Globus pallidus (tissue), 1 donor: ENCODE measurements around the gene SNRPD3.
A peak's percentile ranks its signal among the peaks of the same experiment; 100 is the strongest.
"Not testable (repeated sequence)": the region's sequence is repeated elsewhere in the genome, so short reads cannot be mapped to it uniquely, and the experiment has no call there.

Source experiments
- DNase-seq: peaks from one replicate; pipeline ENCODE4 v3.0.0-alpha.2; 2015; ENCODE audit warnings: low spot score

Gene SNRPD3

DNA sequence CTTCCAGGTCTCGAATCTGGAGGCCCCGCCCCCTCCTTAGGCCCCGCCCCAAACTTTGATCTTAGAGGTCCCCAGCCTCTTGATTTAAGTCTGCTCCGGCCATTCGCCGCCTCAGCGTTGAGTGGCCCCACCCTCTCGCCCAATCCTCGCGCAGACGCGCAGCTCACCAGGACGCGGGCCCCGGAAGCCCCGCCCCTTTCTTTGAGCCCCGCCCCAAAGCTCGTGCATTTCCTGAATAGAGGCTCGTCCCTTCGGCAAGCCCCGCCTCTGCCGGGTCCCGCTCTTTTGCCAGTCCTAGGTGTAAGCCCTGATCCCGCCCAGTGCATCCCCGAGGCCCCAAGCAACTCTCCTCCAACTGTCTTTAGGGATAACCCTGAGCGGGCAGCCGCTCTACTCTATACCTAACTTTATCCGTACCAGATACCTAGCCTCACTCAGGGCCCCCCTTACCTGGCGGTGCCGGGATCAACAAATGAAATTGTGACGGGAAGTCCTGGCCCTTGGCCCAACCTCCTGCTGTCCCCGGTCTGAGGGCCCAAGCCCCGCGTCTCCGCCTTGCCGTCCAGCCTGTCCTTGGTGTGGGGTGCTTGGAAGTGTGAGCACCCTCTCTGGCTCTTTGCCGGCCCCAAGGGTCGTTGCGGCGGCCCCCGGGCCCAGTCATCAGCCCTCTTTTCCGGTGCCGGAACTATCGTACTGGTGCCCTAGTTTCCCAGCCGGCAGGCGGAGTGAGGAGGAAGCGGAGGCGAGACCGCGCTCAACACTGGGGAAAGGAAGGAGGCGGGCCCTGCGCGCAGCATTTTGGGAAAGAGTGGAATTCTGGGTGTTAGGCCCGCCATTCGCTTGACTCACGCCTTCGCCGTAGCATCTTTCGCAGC lies at the start of gene SNRPD3:
Gene SNRPD3 (plus strand): TSS at position 835 of the 875 bp plus-strand sequence. CDS start 1,676 bp downstream, outside the sequence.
- peak; percentile 99 for DNase-seq

DNA sequence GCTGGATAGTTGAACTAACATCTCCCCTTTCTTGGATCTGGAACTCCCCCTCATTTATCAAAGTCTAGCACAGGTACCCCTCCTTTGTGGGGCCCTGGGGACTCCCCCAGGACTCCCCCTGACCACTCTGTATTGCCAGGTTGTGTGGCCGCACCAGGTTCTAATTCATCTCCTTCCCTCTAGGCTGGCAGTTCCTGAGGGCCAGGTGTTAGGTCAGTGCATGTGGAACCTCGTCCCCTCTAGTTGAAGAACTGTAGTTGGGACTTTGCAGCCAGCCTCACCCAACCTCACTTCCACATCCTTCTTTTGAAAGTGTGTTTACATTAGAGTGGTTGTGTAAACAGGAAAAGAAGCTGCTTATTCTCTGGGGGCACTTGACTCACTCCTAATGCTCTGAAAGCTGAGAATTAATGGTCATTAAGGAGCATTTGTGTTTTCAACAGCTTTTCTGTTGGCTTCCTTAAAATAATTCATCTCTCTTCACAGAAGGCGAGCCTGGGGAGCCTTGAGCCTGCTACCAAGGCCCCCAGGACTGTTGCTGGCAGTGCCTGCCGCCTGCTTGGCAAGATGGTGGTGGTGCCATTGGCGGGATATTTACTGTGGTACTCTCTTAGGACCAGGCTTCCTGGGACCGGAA lies 48.9 kb upstream of the SNRPD3 start:
- DNase-seq: no peak

GRCh38 chr22:24507716-24508115 lies 48.1 kb upstream of the SNRPD3 start:
- no peak for DNase-seq

GRCh38 chr22:24510637-24511625 lies 44.9 kb upstream of the SNRPD3 start:
- no peak for DNase-seq

GRCh38 chr22:24512043-24512442 lies 43.8 kb upstream of the SNRPD3 start:
- no peak for DNase-seq

- no peak for DNase-seq
Measured at GRCh38 chr22:24513378-24514240, 42.2 kb upstream of the SNRPD3 start.

DNA sequence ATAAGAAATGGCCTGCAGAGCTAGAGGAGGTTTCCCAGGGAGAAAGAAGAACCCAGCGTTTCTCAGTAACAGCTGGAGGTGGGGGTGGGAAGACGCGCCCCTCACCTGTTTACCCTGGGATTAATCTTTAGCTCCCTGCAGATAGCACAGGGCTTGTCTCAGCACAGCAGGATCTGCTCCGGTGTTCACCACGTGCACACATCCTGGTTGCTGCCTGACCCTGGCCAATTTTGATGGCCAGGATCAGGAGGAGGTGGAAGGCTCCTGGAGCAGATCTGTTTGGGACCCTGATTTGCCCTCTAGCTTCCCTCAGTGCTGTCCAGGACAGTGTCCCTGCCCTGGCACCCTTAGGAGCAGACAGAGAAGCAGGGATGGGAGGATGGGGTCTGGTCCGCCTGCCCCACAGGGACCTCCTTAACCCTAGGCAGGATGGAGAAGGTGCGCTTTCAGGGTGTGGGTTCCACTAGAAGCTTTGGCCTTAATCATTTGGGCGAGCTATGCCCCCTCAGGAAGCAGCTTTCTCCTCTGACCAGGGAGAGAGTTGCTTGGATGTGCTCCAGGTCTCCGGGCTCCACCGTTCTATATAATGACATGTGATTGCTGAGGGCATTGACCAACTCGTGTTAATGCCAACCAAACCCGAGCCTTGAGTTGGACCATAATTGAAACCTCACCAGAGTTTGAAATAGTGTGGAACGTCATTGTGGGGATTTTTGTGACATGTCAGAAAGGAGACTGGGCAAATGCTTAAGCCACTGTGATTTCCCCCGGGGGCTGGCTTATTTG lies 41.4 kb upstream of the SNRPD3 start:
- DNase-seq: no peak

DNA sequence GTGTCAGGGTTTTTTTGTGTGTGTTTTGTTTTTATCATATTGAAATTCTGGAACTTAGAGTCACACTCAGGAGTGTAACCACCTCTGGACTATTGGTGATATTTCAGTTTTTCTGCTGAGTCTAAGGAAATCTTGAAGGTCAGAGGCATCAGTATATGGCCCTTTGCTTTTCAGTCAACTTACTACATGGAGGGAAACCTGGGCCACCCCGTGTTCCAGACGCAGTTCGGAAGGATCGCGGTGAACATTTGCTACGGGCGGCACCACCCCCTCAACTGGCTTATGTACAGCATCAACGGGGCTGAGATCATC lies 40.8 kb upstream of the SNRPD3 start:
- no peak for DNase-seq

DNA sequence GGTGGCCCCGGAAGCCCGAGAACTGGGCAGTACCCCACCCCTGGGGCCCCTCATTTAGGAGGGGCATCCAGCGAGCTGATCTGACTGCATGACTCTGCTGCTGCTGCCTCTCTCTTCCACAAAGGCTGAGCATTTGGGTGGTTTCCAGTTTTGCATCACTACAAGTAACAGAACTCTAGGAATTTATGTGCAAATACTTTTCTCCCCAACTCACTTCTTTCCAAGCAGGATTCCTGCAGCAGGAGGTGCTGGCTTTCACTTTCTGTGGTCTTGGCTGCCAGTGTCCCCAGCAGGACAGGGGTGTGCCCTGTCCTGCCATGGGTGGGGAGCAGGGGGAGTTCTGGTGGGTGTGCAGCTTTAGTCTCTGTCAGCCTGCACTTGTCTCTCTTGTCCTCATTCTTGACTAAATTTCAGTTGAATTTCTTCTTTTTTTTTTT lies 39.5 kb upstream of the SNRPD3 start:
- DNase-seq: no peak

- no peak for DNase-seq
Measured at GRCh38 chr22:24517446-24517845, 38.4 kb upstream of the SNRPD3 start.

DNA sequence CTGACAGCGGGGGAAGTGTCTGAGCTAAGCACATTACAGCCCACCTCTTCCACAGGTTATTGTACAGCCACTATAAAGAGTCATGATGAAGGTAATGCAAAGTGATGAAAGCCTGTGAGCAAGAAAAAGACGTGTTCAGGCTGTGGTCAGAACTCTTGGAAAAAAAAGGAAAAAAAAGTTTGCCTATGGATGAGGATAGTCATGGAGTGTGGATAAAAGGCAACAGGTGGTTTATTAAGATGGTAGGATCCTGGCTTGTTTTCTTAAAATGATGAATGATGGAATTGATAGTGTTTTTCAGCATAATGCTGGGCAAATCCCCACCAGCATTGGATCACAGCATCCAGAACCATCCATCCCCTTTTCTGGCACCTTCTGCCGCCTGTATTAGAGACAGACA lies 37.6 kb upstream of the SNRPD3 start:
- DNase-seq: no peak

DNA sequence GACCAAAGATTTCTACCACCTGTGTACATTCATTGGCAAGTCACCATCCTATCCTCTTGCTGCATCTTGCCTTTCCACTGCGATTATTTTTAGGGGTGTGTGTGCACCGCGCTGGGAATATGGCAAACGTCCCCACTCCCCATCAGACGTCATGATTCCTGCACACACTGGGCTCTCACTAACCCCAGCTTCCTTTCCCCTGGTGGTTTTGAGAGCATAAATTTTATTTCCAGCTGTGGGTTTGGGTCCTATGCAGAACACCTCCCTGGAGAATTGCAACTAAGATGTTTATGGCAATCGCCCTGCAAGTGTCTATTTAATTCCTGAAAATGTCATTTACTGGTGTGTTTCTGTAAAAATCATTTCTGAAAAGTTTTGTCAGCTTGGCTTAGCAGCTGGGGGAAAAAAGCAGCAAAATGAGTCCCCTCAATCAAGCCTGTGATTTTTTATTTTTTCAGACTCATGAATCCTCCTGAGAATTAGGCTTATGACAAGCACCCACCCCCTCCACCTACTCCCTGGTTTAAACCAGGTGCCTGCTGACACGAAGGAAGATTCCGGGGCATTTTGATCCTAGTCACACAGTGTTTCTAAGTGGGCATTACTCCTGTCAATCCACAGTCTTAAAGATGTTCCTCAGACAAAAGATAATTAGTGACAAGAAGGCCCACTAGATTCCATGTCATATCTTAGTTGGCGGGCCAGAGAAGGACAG lies 36.9 kb upstream of the SNRPD3 start:
- DNase-seq: no peak

GRCh38 chr22:24519496-24519895 lies 36.3 kb upstream of the SNRPD3 start:
- no peak for DNase-seq

- DNase-seq: no peak
Measured at GRCh38 chr22:24521791-24522245, 34.0 kb upstream of the SNRPD3 start.

DNA sequence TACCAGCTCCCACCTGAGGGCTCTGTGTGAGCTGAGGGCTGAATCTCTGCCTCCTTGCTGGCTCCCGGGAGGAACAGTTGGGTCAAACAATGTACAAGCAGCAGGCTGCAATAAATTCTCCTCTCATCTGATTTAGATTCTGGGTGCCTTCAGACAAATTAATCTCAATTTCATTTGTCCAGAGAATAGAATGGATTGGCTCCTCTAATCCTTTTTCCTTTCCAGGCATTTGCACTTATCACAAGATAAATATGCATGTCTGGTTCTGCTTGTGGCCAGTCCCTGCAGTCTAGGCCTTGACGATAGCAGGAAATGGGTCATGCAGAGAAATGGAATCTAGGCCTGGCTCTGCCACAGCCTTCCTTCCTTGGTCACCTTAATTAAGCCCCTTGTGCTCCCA lies 31.9 kb upstream of the SNRPD3 start:
- no peak for DNase-seq

DNA sequence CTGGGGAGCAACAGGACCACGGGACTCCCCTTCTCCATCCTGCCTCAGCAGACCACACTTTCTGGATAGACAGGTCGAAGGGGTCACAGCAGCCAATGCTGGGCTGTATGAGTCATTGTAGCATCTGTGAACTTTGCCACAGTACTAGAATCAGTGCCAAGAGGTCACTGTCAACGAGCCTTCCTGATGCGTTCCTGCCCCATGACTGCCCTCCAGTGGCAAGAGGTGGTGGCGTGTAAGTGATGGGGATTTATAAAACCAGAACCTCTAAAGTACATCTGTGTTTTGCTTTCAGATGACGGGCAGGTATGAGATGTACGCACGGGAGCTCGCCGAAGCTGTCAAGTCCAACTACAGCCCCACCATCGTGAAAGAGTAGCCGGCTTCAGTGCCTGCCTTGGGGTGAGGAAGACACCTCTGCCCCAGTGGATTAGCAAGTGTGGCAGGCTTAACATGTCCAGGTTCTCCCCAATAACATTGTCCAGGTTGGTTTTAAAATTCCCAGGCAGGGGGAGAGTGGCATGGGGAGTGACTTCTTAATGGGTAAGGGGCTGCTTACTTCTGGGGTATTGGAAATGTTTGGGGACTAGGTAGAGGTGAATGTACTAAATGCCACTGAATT lies 30.3 kb upstream of the SNRPD3 start:
- peak; percentile 72 for DNase-seq

DNA sequence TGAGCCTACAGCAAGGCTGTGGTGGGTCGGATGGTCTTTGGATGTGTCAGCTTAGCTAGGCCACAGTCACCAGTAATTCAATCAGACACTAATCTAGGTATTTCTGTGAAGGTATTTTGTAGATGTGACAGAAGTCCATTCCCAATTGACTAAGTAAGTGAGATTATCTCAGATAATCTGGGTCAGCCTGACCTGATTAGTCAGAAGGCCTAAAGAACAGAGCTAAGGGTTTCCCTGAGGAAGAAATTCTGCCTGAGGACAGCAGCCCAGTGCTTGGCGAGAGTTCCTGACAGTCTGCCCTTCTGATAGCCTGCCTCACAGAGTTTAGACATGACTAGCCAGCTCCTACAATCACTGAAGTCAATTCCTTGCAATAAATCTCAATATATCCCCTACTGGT lies 29.6 kb upstream of the SNRPD3 start:
- DNase-seq: no peak

DNA sequence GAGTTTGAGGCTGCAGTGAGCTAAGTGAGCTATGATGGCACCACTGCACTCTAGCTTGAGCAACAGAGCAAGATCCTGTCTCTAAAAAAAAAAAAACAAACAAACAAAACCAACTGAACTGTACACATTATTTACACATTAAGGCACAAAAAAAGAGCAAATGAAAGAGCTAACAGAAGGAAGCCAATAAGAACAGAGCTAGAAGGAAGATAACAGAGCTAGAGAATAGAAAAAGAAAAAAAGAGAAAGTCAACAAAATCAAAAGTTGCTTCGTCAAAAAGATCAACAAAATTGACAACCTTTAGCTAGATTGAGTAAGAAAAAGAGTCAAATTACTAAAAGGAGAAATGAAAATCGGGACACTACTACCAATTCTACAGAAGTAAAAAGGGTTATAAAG lies 25.9 kb upstream of the SNRPD3 start:
- no peak for DNase-seq

DNA sequence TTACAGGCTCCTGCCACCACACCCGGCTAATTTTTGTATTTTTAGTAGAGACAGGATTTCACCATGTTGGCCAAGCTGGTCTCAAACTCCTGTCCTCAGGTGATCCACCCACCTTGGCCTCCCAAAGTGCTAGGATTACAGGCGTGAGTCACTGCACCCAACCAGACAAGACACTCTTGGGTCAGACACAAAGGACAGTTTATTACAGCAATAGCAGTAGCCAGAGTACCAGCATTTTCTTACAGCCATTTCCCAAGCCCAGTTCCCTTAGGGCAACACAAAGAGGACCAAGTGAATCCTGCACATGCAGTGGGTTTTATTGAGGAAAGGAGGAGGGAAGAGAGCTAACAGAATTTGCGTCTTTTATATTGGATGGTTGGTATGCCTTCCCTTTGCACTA lies 24.8 kb upstream of the SNRPD3 start:
- DNase-seq: not testable (repeated sequence)
